K562 (cell line): Measurements from ENCODE around the gene LGALS7. TPM values are rescaled to one million over a fixed set of nuclear protein-coding genes. Genes with fewer than 3 reads are reported as not detected.

Source experiments
- ADNP ChIP-seq: fragments of 200-800 bp; sonication (Bioruptor generic); IDR thresholded peaks from 2 replicates; pipeline ENCODE4 v1.6.1; 2016; ENCODE audit warnings: missing genetic modification characterization, missing compliant biosample characterization
- ASH1L ChIP-seq: fragments of 450-650 bp; IDR thresholded peaks from 2 replicates; pipeline ENCODE4 v1.6.1; 2018; ENCODE audit warnings: borderline replicate concordance, mild to moderate bottlenecking, low read depth; ENCODE audit not compliant: partially characterized antibody
- CTBP1 ChIP-seq: fragments of 450-650 bp; IDR thresholded peaks from 2 replicates; pipeline ENCODE4 v1.6.1; 2016; ENCODE audit warnings: borderline replicate concordance
- DEAF1 ChIP-seq: fragments of 450-650 bp; formaldehyde crosslinking; IDR thresholded peaks from 2 replicates; pipeline ENCODE4 v1.4.0; 2020; ENCODE audit warnings: mild to moderate bottlenecking, moderate library complexity
- E2F3 ChIP-seq: fragments of 250-450 bp; sonication (Bioruptor Pico); IDR thresholded peaks from 2 replicates; pipeline ENCODE4 v1.4.0; 2020; ENCODE audit warnings: mild to moderate bottlenecking
- EP300 ChIP-seq: IDR thresholded peaks from 2 replicates; pipeline ENCODE4 v1.6.1; 2012; ENCODE audit warnings: low read length, improper control_type of control experiment
- EWSR1 ChIP-seq: fragments of 450-650 bp; IDR thresholded peaks from 2 replicates; pipeline ENCODE4 v1.6.1; 2018; ENCODE audit warnings: borderline replicate concordance, mild to moderate bottlenecking, low read depth, moderate library complexity; ENCODE audit not compliant: partially characterized antibody
- FOXJ3 ChIP-seq: sonication (generic); formaldehyde crosslinking; IDR thresholded peaks from 2 replicates; pipeline ENCODE4 v1.4.0; 2020; ENCODE audit warnings: mild to moderate bottlenecking, missing genetic modification reagents
- FOXK2 ChIP-seq, 2 experiments: fragments of 450-650 bp; IDR thresholded peaks in 1 of 2; conservative IDR thresholded peaks in 1 of 2; 2 replicates each; pipeline ENCODE4 v1.6.1; 2016; ENCODE audit warnings: low read depth in 2 of 2, mild to moderate bottlenecking in 1 of 2
- HNRNPK ChIP-seq: fragments of 200-400 bp; formaldehyde crosslinking; IDR thresholded peaks from one replicate; pipeline ENCODE4 v1.6.1; 2018; ENCODE audit warnings: mild to moderate bottlenecking, low read depth, low read length; ENCODE audit not compliant: poor library complexity, severe bottlenecking
- NFATC3 ChIP-seq: fragments of 450-650 bp; IDR thresholded peaks from 2 replicates; pipeline ENCODE4 v1.6.1; 2017; ENCODE audit warnings: mild to moderate bottlenecking
- NKRF ChIP-seq: fragments of 450-650 bp; IDR thresholded peaks from 2 replicates; pipeline ENCODE4 v1.6.1; 2016; ENCODE audit warnings: borderline replicate concordance
- NR1H2 ChIP-seq: sonication (generic); formaldehyde crosslinking; IDR thresholded peaks from 2 replicates; pipeline ENCODE4 v1.4.0; 2020; ENCODE audit warnings: mild to moderate bottlenecking, missing genetic modification reagents
- PHF20 ChIP-seq: fragments of 450-650 bp; IDR thresholded peaks from 2 replicates; pipeline ENCODE4 v1.6.1; 2018; ENCODE audit not compliant: partially characterized antibody
- SMC3 ChIP-seq: conservative IDR thresholded peaks from 2 replicates; pipeline ENCODE4 v1.6.1; 2011; ENCODE audit warnings: low read depth, low read length, improper control_type of control experiment; ENCODE audit not compliant: insufficient read depth
- UBTF ChIP-seq, 2 experiments: IDR thresholded peaks; 2 replicates each; pipeline ENCODE4 v1.6.1; 2012; ENCODE audit warnings: improper control_type of control experiment in 2 of 2, low read depth in 2 of 2, low read length in 2 of 2, borderline replicate concordance in 1 of 2
- XRCC5 ChIP-seq: fragments of 200-400 bp; formaldehyde crosslinking; IDR thresholded peaks from 2 replicates; pipeline ENCODE4 v1.6.1; 2017; ENCODE audit warnings: low read depth, mild to moderate bottlenecking, low read length
- ZNF174 ChIP-seq: fragments of 250-450 bp; sonication (Bioruptor Pico); IDR thresholded peaks from 2 replicates; pipeline ENCODE4 v1.4.0; 2020; ENCODE audit warnings: mild to moderate bottlenecking
- ZNF830 ChIP-seq: fragments of 250-450 bp; sonication (Bioruptor Pico); IDR thresholded peaks from 2 replicates; pipeline ENCODE4 v1.5.0; 2021; ENCODE audit warnings: mild to moderate bottlenecking
- polyA plus RNA-seq, 8 experiments: library from polyadenylated mRNA; depleted of rRNA in 4 of 8; stranded (reverse) in 5 of 8; unstranded in 3 of 8; fragments of >200 nt; fragmentation: Nextera tagmentation in 2 of 8; fragmentation: Illumina TruSeq in 1 of 8; extraction: Ambion mirVana in 2 of 8; extraction: Trizol in 1 of 8; gene quantifications; 2 replicates each; pipeline versions ENCODE4 v1.2.1 to v1.2.3, GENCODE V29; 2011 to 2014; ENCODE audit warnings: inconsistent platforms in 1 of 8, missing spikeins in 1 of 8
- total RNA-seq, 7 experiments: library from RNA; depleted of rRNA in 6 of 7; stranded (reverse); fragments of >200 nt in 6 of 7; fragmentation: Illumina TruSeq in 2 of 7; extraction: Trizol in 2 of 7; gene quantifications; 2 replicates each; pipeline versions ENCODE4 v1.2.1 to v1.2.3, GENCODE V29; 2011 to 2021; ENCODE audit warnings: low replicate concordance in 1 of 7

The LGALS7 gene
- total and polyA plus RNA-seq, 9 of the 15 experiments (the other 6 are each of a cell fraction or from before 2014, with no cell fraction given): not detected

GRCh38 chr19:38729653-38730469 lies 43.5 kb downstream of the LGALS7 start (continued):
- TF ChIP-seq NKRF: peak; percentile 18; the same call in 1 of the 2 replicates
- TF ChIP-seq CTBP1: 0 out of 2 replicates have a peak, but pooled peaks have one; percentile 31
- TF ChIP-seq DEAF1 (CRISPR knock-in tag): peak; percentile 44; the same call in 1 of the 2 replicates
- TF ChIP-seq SMC3: peak; percentile 84
- no peak for TF ChIP-seq FOXK2 (conservative IDR thresholded peaks at IDR 0.05 in 1 of 2, IDR thresholded peaks at IDR 0.05 in 1 of 2; ENCODE audit: low read depth in 2 of 2)
- TF ChIP-seq XRCC5: 0 out of 2 replicates have a peak, but pooled peaks have one; percentile 40
- no peak for TF ChIP-seq ZNF174 (CRISPR knock-in tag)
- TF ChIP-seq NR1H2 (CRISPR knock-in tag): no peak
- TF ChIP-seq FOXJ3 (CRISPR knock-in tag): no peak
- no peak for TF ChIP-seq ZNF830
- TF ChIP-seq ADNP: no peak
- TF ChIP-seq NFATC3: no peak
- TF ChIP-seq EP300: no peak
- TF ChIP-seq PHF20: no peak
- TF ChIP-seq E2F3 (CRISPR knock-in tag): no peak
- TF ChIP-seq EWSR1: no peak
- peak in 1 of 2 experiments; percentile 35; a peak in 1 of 4 replicates for TF ChIP-seq UBTF (IDR thresholded peaks at IDR 0.05; ENCODE audit: borderline replicate concordance in 1 of 2, low read depth in 2 of 2, low read length in 2 of 2)
- TF ChIP-seq ASH1L: peak; percentile 24
- TF ChIP-seq HNRNPK: no peak
